ENCODE results near the gene VEGFA.

VEGFA gene

DNA sequence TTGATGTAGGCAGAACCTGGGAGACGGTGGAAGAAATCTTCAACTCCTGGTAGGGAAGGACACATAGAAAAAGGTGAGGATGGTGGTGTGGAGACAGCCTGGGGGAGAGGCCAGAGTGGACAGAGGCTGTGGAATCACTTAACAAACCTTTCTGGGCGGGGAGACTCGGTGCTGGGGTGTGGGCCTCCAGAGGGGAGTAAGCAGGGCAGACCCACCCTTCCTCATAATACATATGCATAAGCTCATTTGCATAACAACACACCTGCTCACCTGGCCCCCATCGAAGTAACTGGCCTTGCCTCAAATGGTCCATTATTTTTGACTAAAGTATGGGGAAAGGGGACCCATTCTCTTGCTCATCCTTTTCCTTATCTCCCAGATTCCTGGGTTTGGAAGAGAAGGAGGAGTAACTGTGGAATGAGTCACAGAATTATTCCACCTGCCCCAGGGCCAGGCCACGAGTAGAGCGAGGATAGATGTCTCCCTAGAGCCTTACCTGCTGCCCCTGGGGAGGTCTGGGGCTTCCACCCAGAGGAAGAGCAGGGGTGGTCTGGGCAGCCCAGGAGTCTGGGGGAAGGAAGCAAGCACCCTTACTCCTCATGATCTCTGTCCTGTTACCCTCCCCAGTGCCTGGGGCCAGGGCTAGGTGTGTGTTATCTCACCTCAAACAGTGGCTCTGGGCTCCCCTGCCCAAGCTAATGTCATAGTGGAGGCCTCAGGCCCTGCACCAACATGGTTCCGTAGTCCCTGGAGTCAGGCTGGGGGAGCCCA, 10.7 kb upstream of the VEGFA start:
- DNase-seq (ENCODE audit: low read depth in 2 of 2), result no peak

GRCh38 chr6:43759907-43760206, 10.2 kb upstream of the VEGFA start:
- DNase-seq (ENCODE audit: low read depth in 2 of 2), result no peak

DNA sequence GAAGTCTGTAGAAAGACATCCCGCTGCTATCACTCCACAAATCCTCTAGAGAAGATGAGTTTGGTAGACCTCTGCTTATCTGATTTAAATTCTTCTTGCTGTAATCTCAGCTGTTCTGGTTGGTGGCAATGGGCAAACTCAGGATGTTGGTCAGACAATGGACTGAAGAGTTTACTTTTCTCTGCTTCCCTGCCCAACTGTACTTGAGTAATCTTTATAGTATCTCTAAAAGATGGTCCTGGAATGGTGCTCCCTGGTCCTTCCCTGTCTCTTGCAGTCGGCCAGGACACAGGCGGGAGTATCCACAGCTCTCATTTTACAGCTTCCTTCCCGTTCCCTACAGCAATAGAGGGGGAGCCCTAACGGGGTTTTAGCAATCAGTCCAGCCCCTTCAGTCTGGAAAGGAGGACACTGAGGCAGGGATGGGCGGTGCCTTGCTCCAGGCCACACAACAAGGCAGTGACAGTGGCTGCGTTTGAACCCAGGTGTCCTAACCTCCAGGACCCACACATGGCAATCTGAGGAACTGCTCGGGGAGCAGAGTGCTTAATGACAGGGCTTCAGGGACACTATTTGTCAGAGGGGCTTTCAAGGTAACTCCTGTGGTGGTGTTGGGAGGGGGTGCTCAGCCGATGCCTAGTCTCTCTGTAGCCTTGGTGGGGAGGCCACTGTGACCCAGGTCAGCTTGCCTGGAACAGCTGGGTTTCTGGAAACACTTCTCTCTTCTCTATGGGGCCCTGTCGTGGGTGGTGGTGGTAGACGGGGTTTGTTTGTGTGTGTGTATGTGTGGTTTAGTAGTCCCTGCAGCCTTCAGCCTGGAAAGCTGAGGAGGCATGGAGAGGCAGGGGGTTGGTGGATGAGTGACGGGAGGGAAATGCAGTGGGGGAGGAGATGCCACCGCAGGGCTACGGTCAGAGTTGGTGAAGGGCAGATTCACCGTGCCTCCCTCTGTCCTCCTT, 9.5 kb upstream of the VEGFA start:
- DNase-seq (ENCODE audit: low read depth in 2 of 2), result no peak

DNA sequence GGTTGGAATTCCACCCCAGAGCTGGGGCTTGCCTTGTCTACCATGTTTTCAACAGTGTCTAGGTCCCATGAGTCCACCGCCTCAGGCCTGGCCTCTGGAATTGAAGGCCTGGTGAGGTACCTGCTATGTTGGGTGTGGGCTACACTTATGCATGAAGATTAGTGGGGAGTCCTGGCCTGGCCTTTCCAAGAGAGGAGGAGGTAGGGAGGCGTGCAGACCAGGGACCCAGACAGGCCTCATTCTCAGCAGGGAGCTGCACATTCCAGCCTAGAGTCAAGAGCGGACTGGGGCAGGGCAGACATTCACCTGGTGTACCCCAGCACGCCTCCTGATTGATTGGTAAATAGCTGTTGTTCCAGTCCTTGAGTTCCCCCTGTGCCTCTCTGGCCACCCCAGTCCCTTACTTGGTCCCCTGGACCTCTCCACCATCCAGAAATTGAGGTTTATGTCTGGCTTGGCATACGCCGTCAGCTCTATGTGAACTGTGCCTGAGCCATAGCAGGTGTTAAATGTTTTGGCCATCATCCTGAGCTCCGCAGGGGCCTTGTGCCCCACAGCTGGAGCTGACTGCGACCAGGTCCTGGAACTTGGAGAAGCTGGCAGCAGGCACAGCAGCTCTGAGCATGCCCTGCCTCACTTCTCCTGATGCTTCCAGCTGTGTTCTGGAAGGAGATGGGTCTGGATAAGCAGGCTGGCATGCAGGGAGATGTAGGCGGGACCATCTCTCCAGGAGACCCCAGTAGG, 8.2 kb upstream of the VEGFA start:
- no peak for DNase-seq (ENCODE audit: low read depth in 2 of 2)

DNA sequence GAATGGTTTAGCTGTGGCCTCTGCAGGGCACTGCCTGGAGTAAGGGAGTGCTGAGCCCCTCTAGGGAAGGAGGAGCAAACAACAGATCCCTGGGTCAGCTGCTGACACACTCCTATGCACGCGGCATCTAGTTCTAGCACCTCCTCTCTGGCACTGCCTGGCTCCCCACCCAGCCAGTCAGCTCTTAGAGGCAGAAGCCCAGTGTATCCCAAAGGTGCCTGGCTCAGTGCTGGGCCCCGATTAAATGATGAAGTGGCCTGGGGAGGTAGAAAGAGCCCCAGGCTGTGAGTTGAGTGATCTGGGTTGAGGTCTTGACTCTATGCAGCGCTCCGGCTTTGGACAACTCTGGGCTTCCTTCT, 7.6 kb upstream of the VEGFA start:
- DNase-seq (ENCODE audit: low read depth in 2 of 2), result no peak

DNA sequence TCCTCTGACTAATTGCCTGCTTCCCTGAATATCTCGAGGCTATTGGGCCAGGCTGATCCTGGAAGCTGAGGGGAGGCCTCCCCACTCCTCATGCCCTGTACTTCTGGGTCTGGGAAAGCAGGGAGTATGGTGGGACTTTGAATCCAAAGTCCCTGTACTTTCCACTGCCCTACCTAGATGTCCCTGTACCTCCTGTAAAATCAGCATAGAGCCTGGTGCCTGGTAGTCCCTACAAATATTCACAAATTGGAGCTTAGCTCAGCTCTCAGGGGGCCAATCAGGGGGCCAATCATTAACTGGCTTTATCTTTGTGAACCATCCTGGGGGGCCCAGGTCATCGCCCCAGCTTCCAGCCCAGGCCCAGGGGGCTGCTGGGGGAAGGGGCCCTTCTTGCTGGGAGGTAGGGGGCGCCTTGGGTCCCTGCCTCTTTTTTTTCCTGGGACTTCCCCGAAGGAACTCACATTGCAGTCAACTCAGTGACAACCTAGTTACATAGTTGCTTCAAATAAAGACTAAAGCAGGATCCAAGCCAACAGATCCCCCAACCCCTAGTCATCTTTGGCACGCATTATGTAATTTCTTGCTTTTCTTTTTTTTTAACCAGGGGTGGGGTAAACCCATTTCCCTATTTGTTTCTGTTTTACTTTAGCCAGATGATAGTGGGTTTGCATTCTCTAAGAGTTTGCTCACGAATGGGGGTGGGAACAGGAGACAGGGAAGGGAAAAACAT, 6.9 kb upstream of the VEGFA start:
- DNase-seq (ENCODE audit: low read depth in 2 of 2), result no peak

- DNase-seq (ENCODE audit: low read depth in 2 of 2), result no peak
Observed at GRCh38 chr6:43763812-43764522, 6.0 kb upstream of the VEGFA start.

- no peak for DNase-seq (ENCODE audit: low read depth in 2 of 2)
Observed at GRCh38 chr6:43764772-43765171, 5.2 kb upstream of the VEGFA start.

DNA sequence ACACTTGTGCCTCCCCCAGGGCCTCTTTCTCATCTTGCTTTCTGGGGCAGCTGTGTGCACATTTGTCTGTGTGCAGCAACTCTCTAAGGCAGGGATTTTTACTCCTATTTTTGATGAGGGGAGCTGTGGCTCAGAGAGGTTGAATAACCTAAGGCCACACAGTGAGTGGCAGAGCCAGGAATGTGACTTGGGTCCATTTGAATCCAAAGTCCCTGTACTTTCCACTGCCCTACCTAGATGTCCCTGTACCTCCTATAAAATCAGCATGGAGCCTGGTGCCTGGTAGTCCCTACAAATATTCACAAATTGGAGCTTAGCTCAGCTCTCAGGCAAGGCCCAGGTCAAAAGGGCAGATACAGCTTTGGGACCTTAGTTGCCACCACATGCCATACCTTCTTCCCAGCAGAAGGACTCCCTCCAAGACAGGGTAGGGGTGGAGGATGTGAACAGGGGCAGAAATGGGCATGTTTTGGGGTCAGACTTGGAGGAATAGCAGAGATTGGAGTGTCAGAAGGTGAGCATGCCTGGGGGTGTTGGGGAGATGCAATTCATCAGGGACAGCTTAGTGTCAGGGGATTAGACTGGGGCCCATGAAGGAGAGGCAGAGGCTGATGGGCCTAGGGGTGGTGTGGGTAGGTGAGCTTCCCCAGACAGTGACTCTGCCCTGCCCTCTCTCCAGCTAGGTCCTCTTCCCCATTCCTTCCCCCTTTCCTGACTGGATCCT, 4.1 kb upstream of the VEGFA start:
- DNase-seq (ENCODE audit: low read depth in 2 of 2), result no peak

GRCh38 chr6:43766500-43766853, 3.5 kb upstream of the VEGFA start:
- no peak for DNase-seq (ENCODE audit: low read depth in 2 of 2)

GRCh38 chr6:43766964-43767461, 3.0 kb upstream of the VEGFA start:
- no peak for DNase-seq (ENCODE audit: low read depth in 2 of 2)

- DNase-seq (ENCODE audit: low read depth in 2 of 2), result no peak
Observed at GRCh38 chr6:43767553-43768505, 2.2 kb upstream of the VEGFA start.

DNA sequence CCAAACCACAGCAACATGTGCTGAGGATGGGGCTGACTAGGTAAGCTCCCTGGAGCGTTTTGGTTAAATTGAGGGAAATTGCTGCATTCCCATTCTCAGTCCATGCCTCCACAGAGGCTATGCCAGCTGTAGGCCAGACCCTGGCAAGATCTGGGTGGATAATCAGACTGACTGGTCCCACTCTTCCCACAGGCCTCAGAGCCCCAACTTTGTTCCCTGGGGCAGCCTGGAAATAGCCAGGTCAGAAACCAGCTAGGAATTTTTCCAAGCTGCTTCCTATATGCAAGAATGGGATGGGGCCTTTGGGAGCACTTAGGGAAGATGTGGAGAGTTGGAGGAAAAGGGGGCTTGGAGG, 1.5 kb upstream of the VEGFA start:
- no peak for DNase-seq (ENCODE audit: low read depth in 2 of 2)

DNA sequence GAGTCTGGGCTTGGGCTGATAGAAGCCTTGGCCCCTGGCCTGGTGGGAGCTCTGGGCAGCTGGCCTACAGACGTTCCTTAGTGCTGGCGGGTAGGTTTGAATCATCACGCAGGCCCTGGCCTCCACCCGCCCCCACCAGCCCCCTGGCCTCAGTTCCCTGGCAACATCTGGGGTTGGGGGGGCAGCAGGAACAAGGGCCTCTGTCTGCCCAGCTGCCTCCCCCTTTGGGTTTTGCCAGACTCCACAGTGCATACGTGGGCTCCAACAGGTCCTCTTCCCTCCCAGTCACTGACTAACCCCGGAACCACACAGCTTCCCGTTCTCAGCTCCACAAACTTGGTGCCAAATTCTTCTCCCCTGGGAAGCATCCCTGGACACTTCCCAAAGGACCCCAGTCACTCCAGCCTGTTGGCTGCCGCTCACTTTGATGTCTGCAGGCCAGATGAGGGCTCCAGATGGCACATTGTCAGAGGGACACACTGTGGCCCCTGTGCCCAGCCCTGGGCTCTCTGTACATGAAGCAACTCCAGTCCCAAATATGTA, 957 bp upstream of the VEGFA start:
- DNase-seq (ENCODE audit: low read depth in 2 of 2), result no peak

- DNase-seq (ENCODE audit: low read depth in 2 of 2), result peak; percentile 24 to 32
Observed at GRCh38 chr6:43770372-43771209, 580 bp downstream of the VEGFA start.

DNA sequence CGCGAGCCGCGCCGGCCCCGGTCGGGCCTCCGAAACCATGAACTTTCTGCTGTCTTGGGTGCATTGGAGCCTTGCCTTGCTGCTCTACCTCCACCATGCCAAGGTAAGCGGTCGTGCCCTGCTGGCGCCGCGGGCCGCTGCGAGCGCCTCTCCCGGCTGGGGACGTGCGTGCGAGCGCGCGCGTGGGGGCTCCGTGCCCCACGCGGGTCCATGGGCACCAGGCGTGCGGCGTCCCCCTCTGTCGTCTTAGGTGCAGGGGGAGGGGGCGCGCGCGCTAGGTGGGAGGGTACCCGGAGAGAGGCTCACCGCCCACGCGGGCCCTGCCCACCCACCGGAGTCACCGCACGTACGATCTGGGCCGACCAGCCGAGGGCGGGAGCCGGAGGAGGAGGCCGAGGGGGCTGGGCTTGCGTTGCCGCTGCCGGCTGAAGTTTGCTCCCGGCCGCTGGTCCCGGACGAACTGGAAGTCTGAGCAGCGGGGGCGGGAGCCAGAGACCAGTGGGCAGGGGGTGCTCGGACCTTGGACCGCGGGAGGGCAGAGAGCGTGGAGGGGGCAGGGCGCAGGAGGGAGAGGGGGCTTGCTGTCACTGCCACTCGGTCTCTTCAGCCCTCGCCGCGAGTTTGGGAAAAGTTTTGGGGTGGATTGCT, 1.3 kb downstream of the VEGFA start:
- DNase-seq (ENCODE audit: low read depth in 2 of 2), result peak; percentile 49 to 65

DNA sequence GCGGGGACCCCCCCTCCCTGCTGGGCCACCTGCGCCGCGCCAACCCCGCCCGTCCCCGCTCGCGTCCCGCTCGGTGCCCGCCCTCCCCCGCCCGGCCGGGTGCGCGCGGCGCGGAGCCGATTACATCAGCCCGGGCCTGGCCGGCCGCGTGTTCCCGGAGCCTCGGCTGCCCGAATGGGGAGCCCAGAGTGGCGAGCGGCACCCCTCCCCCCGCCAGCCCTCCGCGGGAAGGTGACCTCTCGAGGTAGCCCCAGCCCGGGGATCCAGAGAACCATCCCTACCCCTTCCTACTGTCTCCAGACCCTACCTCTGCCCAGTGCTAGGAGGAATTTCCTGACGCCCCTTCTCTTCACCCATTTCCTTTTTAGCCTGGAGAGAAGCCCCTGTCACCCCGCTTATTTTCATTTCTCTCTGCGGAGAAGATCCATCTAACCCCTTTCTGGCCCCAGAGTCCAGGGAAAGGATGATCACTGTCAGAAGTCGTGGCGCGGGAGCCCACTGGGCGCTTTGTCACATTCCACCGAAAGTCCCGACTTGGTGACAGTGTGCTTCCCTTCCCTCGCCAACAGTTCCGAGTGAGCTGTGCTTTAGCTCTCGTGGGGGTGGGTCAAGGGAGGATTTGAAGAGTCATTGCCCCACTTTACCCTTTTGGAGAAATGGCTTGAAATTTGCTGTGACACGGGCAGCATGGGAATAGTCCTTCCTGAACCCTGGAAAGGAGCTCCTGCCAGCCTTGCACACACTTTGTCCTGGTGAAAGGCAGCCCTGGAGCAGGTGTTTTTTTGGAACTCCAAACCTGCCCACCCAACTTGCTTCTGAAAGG, 2.1 kb downstream of the VEGFA start:
- DNase-seq (ENCODE audit: low read depth in 2 of 2), result peak; percentile 55 to 60

Measured in stimulated activated CD8-positive, alpha-beta memory T cell treated with anti-CD3 and anti-CD28 coated beads, Interleukin-2, amount 100 ng/mL, for 48 hours (primary cell).